Loucy (cell line): Measurements from ENCODE around the gene DCLK2.

Source experiments
- H2AFZ ChIP-seq: fragments of 200-600 bp; sonication (generic); 2 replicates; pipeline ENCODE4 v1.6.0; 2016; ENCODE audit warnings: antibody characterized with exemption, mild to moderate bottlenecking, low read length, moderate library complexity
- H3F3A ChIP-seq: fragments of 200-600 bp; 2 replicates; pipeline ENCODE4 v1.6.0; 2016; ENCODE audit warnings: antibody characterized with exemption, low read depth, mild to moderate bottlenecking
- H3K27me3 ChIP-seq: fragments of 200-600 bp; sonication (generic); 2 replicates; pipeline ENCODE4 v1.6.1; 2014; ENCODE audit warnings: low read length, mild to moderate bottlenecking; ENCODE audit not compliant: insufficient read depth, poor library complexity, severe bottlenecking
- H3K36me3 ChIP-seq: fragments of 200-600 bp; sonication (generic); 2 replicates; pipeline ENCODE4 v1.6.1; 2016; ENCODE audit warnings: low read length; ENCODE audit not compliant: insufficient read depth
- H3K4me1 ChIP-seq: fragments of 200-600 bp; sonication (generic); 2 replicates; pipeline ENCODE4 v1.5.1; 2014; ENCODE audit warnings: low read length, mild to moderate bottlenecking; ENCODE audit not compliant: insufficient read depth, poor library complexity, severe bottlenecking
- H3K4me2 ChIP-seq: fragments of 200-600 bp; sonication (generic); 2 replicates; pipeline ENCODE4 v1.6.0; 2014; ENCODE audit warnings: antibody characterized with exemption, low read length, low read depth, mild to moderate bottlenecking; ENCODE audit not compliant: poor library complexity, severe bottlenecking
- H3K4me3 ChIP-seq: fragments of 200-600 bp; sonication (generic); 2 replicates; pipeline ENCODE4 v1.5.1; 2014; ENCODE audit warnings: low read length, mild to moderate bottlenecking, mixed read lengths; ENCODE audit not compliant: poor library complexity, severe bottlenecking
- H3K79me2 ChIP-seq: fragments of 200-600 bp; sonication (generic); 2 replicates; pipeline ENCODE4 v1.6.1; 2014; ENCODE audit warnings: low read length; ENCODE audit not compliant: insufficient read depth
- H3K9ac ChIP-seq: fragments of 200-600 bp; sonication (generic); 2 replicates; pipeline ENCODE4 v1.6.0; 2014; ENCODE audit warnings: mild to moderate bottlenecking, low read depth, low read length, moderate library complexity; ENCODE audit not compliant: poor library complexity, severe bottlenecking
- H3K9me2 ChIP-seq: fragments of 200-600 bp; sonication (generic); replicated peaks from 2 replicates; pipeline ENCODE4 v1.6.1; 2016; ENCODE audit warnings: low read depth, low read length, mixed read lengths
- H3K9me3 ChIP-seq: fragments of 200-600 bp; sonication (generic); 2 replicates; pipeline ENCODE4 v1.6.1; 2014; ENCODE audit warnings: mild to moderate bottlenecking, antibody characterized with exemption, low read length, low read depth; ENCODE audit not compliant: insufficient read depth
- H4K20me1 ChIP-seq: fragments of 200-600 bp; sonication (generic); 2 replicates; pipeline ENCODE4 v1.6.0; 2014; ENCODE audit warnings: antibody characterized with exemption, low read length, mild to moderate bottlenecking; ENCODE audit not compliant: insufficient read depth, poor library complexity, severe bottlenecking
- EZH2phosphoT487 ChIP-seq: fragments of 200-600 bp; IDR thresholded peaks from 2 replicates; pipeline ENCODE4 v1.6.1; 2018; ENCODE audit warnings: antibody characterized with exemption, mild to moderate bottlenecking, moderate library complexity, borderline replicate concordance
- TF ChIP-seq, protein P1 (sequence below): fragments of 200-600 bp; sonication (generic); conservative IDR thresholded peaks from 2 replicates; pipeline ENCODE4 v1.5.1; 2014; ENCODE audit warnings: mild to moderate bottlenecking, antibody characterized with exemption, low read length

DCLK2 gene

DNA sequence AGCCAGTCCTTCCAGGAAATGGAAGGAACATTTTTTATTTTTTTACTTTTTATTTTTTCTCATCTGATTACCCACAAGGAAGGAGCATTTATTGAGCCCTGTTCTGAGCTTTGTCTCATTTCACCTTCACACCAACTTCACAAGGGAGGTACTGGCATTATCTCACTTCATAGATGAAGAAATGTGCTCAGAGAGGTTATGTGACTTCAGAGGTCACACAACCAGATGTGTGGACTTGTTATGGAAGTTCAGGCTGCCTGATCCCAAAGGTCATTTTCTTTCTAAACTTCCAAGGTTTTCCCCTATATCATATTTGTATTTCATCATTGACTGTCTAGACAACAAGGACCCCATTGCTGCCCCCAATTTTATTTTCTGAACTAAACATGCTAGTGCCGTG, 160.3 kb downstream of the DCLK2 start:
- no peak overlapping the region for H3K4me2 ChIP-seq
- H3K9me2 ChIP-seq, result no peaks in the 10 kb centered on the region
- H3K9me3 ChIP-seq, result no peaks in the 10 kb centered on the region
- no peaks in the 10 kb centered on the region for H4K20me1 ChIP-seq
- H2AFZ ChIP-seq, result no peak overlapping the region
- no peak for TF ChIP-seq EZH2phosphoT487
- TF ChIP-seq, protein P1, sequence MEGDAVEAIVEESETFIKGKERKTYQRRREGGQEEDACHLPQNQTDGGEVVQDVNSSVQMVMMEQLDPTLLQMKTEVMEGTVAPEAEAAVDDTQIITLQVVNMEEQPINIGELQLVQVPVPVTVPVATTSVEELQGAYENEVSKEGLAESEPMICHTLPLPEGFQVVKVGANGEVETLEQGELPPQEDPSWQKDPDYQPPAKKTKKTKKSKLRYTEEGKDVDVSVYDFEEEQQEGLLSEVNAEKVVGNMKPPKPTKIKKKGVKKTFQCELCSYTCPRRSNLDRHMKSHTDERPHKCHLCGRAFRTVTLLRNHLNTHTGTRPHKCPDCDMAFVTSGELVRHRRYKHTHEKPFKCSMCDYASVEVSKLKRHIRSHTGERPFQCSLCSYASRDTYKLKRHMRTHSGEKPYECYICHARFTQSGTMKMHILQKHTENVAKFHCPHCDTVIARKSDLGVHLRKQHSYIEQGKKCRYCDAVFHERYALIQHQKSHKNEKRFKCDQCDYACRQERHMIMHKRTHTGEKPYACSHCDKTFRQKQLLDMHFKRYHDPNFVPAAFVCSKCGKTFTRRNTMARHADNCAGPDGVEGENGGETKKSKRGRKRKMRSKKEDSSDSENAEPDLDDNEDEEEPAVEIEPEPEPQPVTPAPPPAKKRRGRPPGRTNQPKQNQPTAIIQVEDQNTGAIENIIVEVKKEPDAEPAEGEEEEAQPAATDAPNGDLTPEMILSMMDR, result no peak
- H3K36me3 ChIP-seq, result no peaks in the 10 kb centered on the region
- no peak overlapping the region for H3K9ac ChIP-seq
- H3K4me1 ChIP-seq, result no peaks in the 10 kb centered on the region
- no peaks in the 10 kb centered on the region for H3K79me2 ChIP-seq
- H3F3A ChIP-seq, result no peaks in the 10 kb centered on the region
- no peak overlapping the region for H3K4me3 ChIP-seq
- H3K27me3 ChIP-seq, result no peaks in the 10 kb centered on the region

DNA sequence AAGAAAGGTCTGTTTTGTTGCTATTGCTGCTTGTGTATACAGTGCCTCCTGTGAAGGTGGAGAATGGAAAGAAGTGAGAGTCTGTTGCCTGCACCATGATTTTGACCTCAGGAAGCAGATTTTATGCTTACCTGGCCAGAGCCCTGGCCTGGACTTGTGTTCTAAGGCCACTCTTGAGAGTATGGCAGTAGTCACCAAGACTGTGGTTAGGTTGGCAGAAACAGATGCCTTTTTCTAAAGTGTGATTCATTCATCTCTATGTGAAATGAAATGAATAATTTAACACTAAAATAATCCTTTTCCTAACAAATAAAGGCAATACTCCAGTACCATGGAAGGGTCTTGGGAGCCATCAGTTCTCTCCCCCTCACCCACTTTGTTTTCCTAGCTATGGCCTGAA, 161.8 kb downstream of the DCLK2 start:
- Histone ChIP-seq H3K4me3 (no peak overlapping the region), H3F3A (no peaks in the 10 kb centered on the region), H3K4me2 (no peak overlapping the region), H3K79me2 (no peaks in the 10 kb centered on the region), H3K36me3 (no peaks in the 10 kb centered on the region), H3K9me2 (no peaks in the 10 kb centered on the region), H4K20me1 (no peaks in the 10 kb centered on the region), H3K9me3 (no peaks in the 10 kb centered on the region), H3K9ac (no peak overlapping the region), H2AFZ (no peak overlapping the region), H3K4me1 (no peaks in the 10 kb centered on the region), H3K27me3 (no peaks in the 10 kb centered on the region)
- TF ChIP-seq EZH2phosphoT487, result no peak
- TF ChIP-seq, protein P1, result no peak

DNA sequence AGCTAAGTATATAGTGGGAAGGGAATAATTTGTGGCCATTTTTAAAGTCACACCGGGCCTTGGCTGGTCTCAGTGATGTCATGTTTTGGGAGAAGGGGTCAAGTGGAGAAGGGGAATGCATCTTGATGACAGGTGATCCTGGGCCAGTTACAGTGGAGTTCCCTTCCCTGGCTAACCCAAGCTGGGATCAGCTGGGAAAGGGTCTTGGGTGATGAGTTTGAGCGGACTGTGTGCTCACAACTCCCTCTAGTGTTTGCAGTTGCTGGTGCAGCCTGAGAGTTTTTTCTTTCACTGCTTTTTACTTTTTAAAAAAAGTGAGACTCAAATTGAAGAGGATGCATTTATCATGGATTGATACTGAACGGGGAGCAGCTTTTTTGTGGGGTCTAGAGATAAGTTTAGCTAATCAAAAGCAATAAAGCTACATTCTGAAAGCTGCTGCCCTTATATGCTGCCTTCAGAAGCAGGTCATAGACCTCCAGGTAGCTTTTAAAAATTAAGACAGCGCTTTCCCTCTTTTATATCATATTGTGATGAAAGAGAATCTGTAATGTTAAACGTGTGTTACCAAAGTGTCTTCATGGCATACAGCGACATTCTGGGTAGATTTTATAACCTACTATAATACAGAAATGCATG, 164.7 kb downstream of the DCLK2 start:
- TF ChIP-seq, protein P1, result peak; percentile 94
- TF ChIP-seq EZH2phosphoT487, result no peak
- Histone ChIP-seq H3K4me2 (no peak overlapping the region), H2AFZ (peak overlapping the region; percentile 43; the same call in 1 of the 2 replicates), H3K9me3 (no peaks in the 10 kb centered on the region), H3K9me2 (no peaks in the 10 kb centered on the region), H3K4me1 (no peaks in the 10 kb centered on the region), H3F3A (no peaks in the 10 kb centered on the region), H4K20me1 (no peaks in the 10 kb centered on the region), H3K79me2 (no peaks in the 10 kb centered on the region), H3K9ac (no peak overlapping the region), H3K4me3 (no peak overlapping the region), H3K27me3 (no peaks in the 10 kb centered on the region), H3K36me3 (no peaks in the 10 kb centered on the region)
